ENCODE data around the gene STK32B.

Gene STK32B

GRCh38 chr4:5458676-5459075 lies 407.4 kb downstream of the STK32B start:
- no peak for DNase-seq

- no peak for DNase-seq
Observed at GRCh38 chr4:5459236-5459635, 408.0 kb downstream of the STK32B start.

- DNase-seq: no peak
Observed at GRCh38 chr4:5460106-5460801, 409.0 kb downstream of the STK32B start.

- no peak for DNase-seq
Observed at GRCh38 chr4:5461477-5461876, 410.2 kb downstream of the STK32B start.

GRCh38 chr4:5462254-5462835 lies 411.1 kb downstream of the STK32B start:
- no peak for DNase-seq

GRCh38 chr4:5462896-5463295 lies 411.6 kb downstream of the STK32B start:
- no peak for DNase-seq

- no peak for DNase-seq
Observed at GRCh38 chr4:5463361-5463760, 412.1 kb downstream of the STK32B start.

GRCh38 chr4:5463936-5464650 lies 412.8 kb downstream of the STK32B start:
- no peak for DNase-seq

GRCh38 chr4:5465529-5465928 lies 414.2 kb downstream of the STK32B start:
- no peak for DNase-seq

- DNase-seq: no peak
Observed at GRCh38 chr4:5465956-5466355, 414.7 kb downstream of the STK32B start.

- no peak for DNase-seq
Observed at GRCh38 chr4:5467111-5467510, 415.8 kb downstream of the STK32B start.

- no peak for DNase-seq
Observed at GRCh38 chr4:5469151-5469775, 418.0 kb downstream of the STK32B start.

- no peak for DNase-seq
Observed at GRCh38 chr4:5469861-5470260, 418.6 kb downstream of the STK32B start.

- DNase-seq: no peak
Observed at GRCh38 chr4:5470318-5471198, 419.3 kb downstream of the STK32B start.

GRCh38 chr4:5471206-5471605 lies 419.9 kb downstream of the STK32B start:
- no peak for DNase-seq

GRCh38 chr4:5471691-5472090 lies 420.4 kb downstream of the STK32B start:
- no peak for DNase-seq

- no peak for DNase-seq
Observed at GRCh38 chr4:5472160-5472591, 420.9 kb downstream of the STK32B start.

GRCh38 chr4:5473125-5473524 lies 421.8 kb downstream of the STK32B start:
- no peak for DNase-seq

GRCh38 chr4:5474756-5475155 lies 423.5 kb downstream of the STK32B start:
- no peak for DNase-seq

- no peak for DNase-seq
Observed at GRCh38 chr4:5477613-5478012, 426.3 kb downstream of the STK32B start.

GRCh38 chr4:5478169-5478568 lies 426.9 kb downstream of the STK32B start:
- no peak for DNase-seq

GRCh38 chr4:5478697-5479096 lies 427.4 kb downstream of the STK32B start:
- DNase-seq: no peak
